Thyroid gland (tissue), 4 donors: ENCODE measurements around the gene TNS3.

ENCODE experiments used
- POLR2A ChIP-seq, 2 donors: fragments of 450-650 bp; IDR thresholded peaks; one replicate each; pipeline ENCODE4 v1.6.1; 2017; ENCODE audit warnings: antibody characterized with exemption in 2 of 2, mild to moderate bottlenecking in 2 of 2, moderate library complexity in 1 of 2
- TF ChIP-seq, protein P1 (sequence below), 6 experiments: fragments of 200-600 bp in 3 of 6; fragments of 450-650 bp in 3 of 6; sonication (generic) in 3 of 6; IDR thresholded peaks; one replicate each; pipeline ENCODE4 v1.5.1; 2016 to 2019; ENCODE audit warnings: antibody characterized with exemption in 6 of 6, mild to moderate bottlenecking in 2 of 6, inconsistent platforms in 1 of 6, moderate library complexity in 1 of 6

DNA sequence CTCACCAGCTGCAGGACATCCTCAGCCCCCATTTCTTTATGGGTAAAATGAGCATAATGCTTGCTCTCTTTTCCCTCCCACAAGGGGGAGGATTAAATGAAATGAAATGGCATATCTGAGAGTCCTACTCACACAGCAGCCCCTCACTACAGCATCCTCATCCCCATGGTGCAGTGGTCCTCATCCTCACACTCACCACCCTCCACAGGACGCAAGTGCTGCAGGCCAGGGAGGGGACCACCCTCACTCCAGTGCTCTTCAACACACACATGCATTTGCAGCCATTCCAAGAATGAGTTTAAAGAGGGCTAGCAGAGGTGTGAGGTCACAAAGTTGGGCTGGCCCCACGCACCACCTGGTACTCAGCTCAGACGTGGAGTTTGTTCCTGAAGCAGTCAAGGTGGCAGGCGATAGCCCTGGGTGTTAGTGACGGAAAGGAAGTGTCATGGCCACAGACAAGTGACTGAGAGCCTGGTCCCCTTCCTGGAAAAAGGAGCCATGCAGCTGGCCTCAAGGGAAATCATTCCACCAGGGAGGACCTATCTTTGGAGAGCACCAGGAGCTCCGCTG is 234.0 kb downstream of the TNS3 start:
- TF ChIP-seq, protein P1, sequence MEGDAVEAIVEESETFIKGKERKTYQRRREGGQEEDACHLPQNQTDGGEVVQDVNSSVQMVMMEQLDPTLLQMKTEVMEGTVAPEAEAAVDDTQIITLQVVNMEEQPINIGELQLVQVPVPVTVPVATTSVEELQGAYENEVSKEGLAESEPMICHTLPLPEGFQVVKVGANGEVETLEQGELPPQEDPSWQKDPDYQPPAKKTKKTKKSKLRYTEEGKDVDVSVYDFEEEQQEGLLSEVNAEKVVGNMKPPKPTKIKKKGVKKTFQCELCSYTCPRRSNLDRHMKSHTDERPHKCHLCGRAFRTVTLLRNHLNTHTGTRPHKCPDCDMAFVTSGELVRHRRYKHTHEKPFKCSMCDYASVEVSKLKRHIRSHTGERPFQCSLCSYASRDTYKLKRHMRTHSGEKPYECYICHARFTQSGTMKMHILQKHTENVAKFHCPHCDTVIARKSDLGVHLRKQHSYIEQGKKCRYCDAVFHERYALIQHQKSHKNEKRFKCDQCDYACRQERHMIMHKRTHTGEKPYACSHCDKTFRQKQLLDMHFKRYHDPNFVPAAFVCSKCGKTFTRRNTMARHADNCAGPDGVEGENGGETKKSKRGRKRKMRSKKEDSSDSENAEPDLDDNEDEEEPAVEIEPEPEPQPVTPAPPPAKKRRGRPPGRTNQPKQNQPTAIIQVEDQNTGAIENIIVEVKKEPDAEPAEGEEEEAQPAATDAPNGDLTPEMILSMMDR (IDR thresholded peaks at IDR 0.05), result no peak
- TF ChIP-seq POLR2A (IDR thresholded peaks at IDR 0.05), result no peak
